H1 (cell line): ENCODE results near the gene SORBS1. TPM values are rescaled to one million over a fixed set of nuclear protein-coding genes. Genes with fewer than 3 reads are reported as not detected.

ENCODE experiments used
- CBX5 ChIP-seq: fragments of 300-800, 300-1000 bp; sonication (generic); IDR thresholded peaks from 2 replicates; pipeline ENCODE4 v1.7.1; 2016; ENCODE audit warnings: antibody characterized with exemption, low read length, low read depth
- EZH2 ChIP-seq: fragments of 200-600 bp; sonication (generic); IDR thresholded peaks from 2 replicates; pipeline ENCODE4 v1.7.1; 2012; ENCODE audit warnings: low read depth, mild to moderate bottlenecking, moderate library complexity, low read length, inconsistent platforms; ENCODE audit not compliant: severe bottlenecking
- FOSL1 ChIP-seq: IDR thresholded peaks from 2 replicates; pipeline ENCODE4 v1.6.1; 2011; ENCODE audit warnings: mild to moderate bottlenecking, low read depth, low read length, moderate library complexity; ENCODE audit not compliant: insufficient read depth
- JUND ChIP-seq: IDR thresholded peaks from 2 replicates; pipeline ENCODE4 v1.6.1; 2011; ENCODE audit warnings: mild to moderate bottlenecking, improper control_type of control experiment, low read length
- MAFK ChIP-seq: IDR thresholded peaks from 2 replicates; pipeline ENCODE4 v1.6.1; 2012; ENCODE audit warnings: low read depth, mild to moderate bottlenecking, improper control_type of control experiment, low read length
- POLR2A ChIP-seq, 2 experiments: IDR thresholded peaks; 1 replicate in 1 of 2; 2 replicates in 1 of 2; pipeline ENCODE4 v1.6.1; 2011; ENCODE audit warnings: low read depth in 2 of 2, low read length in 2 of 2, mild to moderate bottlenecking in 2 of 2; ENCODE audit errors: control extremely low read depth in 1 of 2
- SP1 ChIP-seq: IDR thresholded peaks from 2 replicates; pipeline ENCODE4 v1.6.1; 2011; ENCODE audit warnings: low read depth, low read length
- SRF ChIP-seq: IDR thresholded peaks from 2 replicates; pipeline ENCODE4 v1.6.1; 2011; ENCODE audit warnings: mild to moderate bottlenecking, low read depth, low read length, moderate library complexity
- polyA plus RNA-seq, 7 experiments: library from polyadenylated mRNA; depleted of rRNA in 3 of 7; stranded (reverse) in 5 of 7; unstranded in 2 of 7; fragments of >200 nt in 5 of 7; fragments of 200-250 nt in 2 of 7; gene quantifications; 1 replicate in 5 of 7; 2 replicates in 1 of 7; 4 replicates in 1 of 7; pipeline versions ENCODE4 v1.2.1 to v1.2.3, GENCODE V29; 2011 to 2013; ENCODE audit warnings: missing spikeins in 2 of 7, mixed read lengths in 2 of 7
- total RNA-seq: library from RNA; stranded (reverse); fragmentation: NEBNext Ultra II Directional; extraction: Animal tissue kit (Norgen Biotek cat#: 25700); gene quantifications from 2 replicates; pipeline ENCODE4 v1.2.1, GENCODE V29; 2021

Gene SORBS1
- total and polyA plus RNA-seq, 2 of the 8 experiments (the other 6 are each of a cell fraction or from before 2014, with no cell fraction given): 16.0 to 35.0 TPM

GRCh38 chr10:95261926-95262325, 299.2 kb downstream of the SORBS1 start (continued):
- no peak for TF ChIP-seq EZH2
- no peak for TF ChIP-seq POLR2A (IDR thresholded peaks at IDR 0.05; ENCODE audit: control extremely low read depth in 1 of 2, low read depth in 2 of 2, low read length in 2 of 2)
- TF ChIP-seq FOSL1: no peak
- no peak for TF ChIP-seq SRF
- TF ChIP-seq CBX5: no peak
- no peak for TF ChIP-seq MAFK
- TF ChIP-seq JUND: no peak
- TF ChIP-seq SP1: no peak

Other genes with a start within 250 kb of the SORBS1 start
- gene ALDH18A1, start 95.3 kb upstream of the SORBS1 start, total RNA-seq: 122 and 128 TPM in 2 replicates
- 59.6 and 61.9 TPM in 2 replicates for gene ALDH18A1, start 95.3 kb upstream of the SORBS1 start, polyA plus RNA-seq (2011; rRNA removed)
- gene TCTN3, start 132.6 kb upstream of the SORBS1 start, total RNA-seq: 31.9 and 34.7 TPM in 2 replicates
- 39.8 and 49.2 TPM in 2 replicates for gene TCTN3, start 132.6 kb upstream of the SORBS1 start, polyA plus RNA-seq (2011; rRNA removed)
- gene ENTPD1, start 194.8 kb upstream of the SORBS1 start, total RNA-seq: 2.2 and 2.9 TPM in 2 replicates
- 1.1 and 2.5 TPM in 2 replicates for gene ENTPD1, start 194.8 kb upstream of the SORBS1 start, polyA plus RNA-seq (2011; rRNA removed)